ENCODE results near the gene KLHL28.

Gene KLHL28

DNA sequence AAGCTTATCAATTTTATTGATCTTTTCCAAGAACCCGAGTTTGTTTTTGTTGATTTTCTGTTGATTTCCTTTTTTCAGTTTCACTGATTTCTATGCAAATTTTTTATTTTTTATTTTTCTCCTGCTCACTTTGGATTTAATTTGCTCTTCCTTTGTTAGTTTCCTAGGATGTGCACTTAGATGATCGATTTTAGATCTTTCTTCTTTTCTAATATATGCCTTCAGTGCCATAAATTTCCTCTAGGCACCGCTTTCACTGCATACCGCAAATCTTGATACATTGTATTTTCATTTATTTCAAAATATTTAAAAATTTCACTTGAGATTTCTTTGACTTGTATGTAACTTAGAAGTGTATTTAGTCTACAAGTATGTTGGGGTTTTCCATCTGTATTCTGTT is 9.7 kb upstream of the KLHL28 start:
- ATAC-seq = no peak
- TF ChIP-seq BACH2 (CRISPR knock-in tag; IDR thresholded peaks at IDR 0.05; ENCODE audit: borderline replicate concordance) (no peak), ARNTL (CRISPR knock-in tag; IDR thresholded peaks at IDR 0.05; ENCODE audit: borderline replicate concordance, low read depth) (no peak), ZFP3 (CRISPR knock-in tag; IDR thresholded peaks at IDR 0.05) (no peak), ZNF8 (CRISPR knock-in tag; IDR thresholded peaks at IDR 0.05) (no peak), GLIS3 (CRISPR knock-in tag; IDR thresholded peaks at IDR 0.05) (no peak), CSDC2 (CRISPR knock-in tag; IDR thresholded peaks at IDR 0.05) (no peak), ESRRG (CRISPR knock-in tag; IDR thresholded peaks at IDR 0.05) (no peak), PPARA (CRISPR knock-in tag; IDR thresholded peaks at IDR 0.05; ENCODE audit: borderline replicate concordance) (no peak), ZNF565 (CRISPR knock-in tag; conservative IDR thresholded peaks at IDR 0.05; ENCODE audit: low read depth) (no peak), TOX (CRISPR knock-in tag; IDR thresholded peaks at IDR 0.05; ENCODE audit: borderline replicate concordance) (no peak), OSR1 (CRISPR knock-in tag; IDR thresholded peaks at IDR 0.05) (no peak)
- TF ChIP-seq, protein P1, sequence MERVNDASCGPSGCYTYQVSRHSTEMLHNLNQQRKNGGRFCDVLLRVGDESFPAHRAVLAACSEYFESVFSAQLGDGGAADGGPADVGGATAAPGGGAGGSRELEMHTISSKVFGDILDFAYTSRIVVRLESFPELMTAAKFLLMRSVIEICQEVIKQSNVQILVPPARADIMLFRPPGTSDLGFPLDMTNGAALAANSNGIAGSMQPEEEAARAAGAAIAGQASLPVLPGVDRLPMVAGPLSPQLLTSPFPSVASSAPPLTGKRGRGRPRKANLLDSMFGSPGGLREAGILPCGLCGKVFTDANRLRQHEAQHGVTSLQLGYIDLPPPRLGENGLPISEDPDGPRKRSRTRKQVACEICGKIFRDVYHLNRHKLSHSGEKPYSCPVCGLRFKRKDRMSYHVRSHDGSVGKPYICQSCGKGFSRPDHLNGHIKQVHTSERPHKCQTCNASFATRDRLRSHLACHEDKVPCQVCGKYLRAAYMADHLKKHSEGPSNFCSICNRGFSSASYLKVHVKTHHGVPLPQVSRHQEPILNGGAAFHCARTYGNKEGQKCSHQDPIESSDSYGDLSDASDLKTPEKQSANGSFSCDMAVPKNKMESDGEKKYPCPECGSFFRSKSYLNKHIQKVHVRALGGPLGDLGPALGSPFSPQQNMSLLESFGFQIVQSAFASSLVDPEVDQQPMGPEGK (CRISPR knock-in tag; IDR thresholded peaks at IDR 0.05; ENCODE audit: borderline replicate concordance) = no peak
- TF ChIP-seq, protein P2, sequence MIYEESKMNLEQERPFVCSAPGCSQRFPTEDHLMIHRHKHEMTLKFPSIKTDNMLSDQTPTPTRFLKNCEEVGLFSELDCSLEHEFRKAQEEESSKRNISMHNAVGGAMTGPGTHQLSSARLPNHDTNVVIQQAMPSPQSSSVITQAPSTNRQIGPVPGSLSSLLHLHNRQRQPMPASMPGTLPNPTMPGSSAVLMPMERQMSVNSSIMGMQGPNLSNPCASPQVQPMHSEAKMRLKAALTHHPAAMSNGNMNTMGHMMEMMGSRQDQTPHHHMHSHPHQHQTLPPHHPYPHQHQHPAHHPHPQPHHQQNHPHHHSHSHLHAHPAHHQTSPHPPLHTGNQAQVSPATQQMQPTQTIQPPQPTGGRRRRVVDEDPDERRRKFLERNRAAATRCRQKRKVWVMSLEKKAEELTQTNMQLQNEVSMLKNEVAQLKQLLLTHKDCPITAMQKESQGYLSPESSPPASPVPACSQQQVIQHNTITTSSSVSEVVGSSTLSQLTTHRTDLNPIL (CRISPR knock-in tag; IDR thresholded peaks at IDR 0.05; ENCODE audit: low read depth) = no peak
- TF ChIP-seq, protein P3, sequence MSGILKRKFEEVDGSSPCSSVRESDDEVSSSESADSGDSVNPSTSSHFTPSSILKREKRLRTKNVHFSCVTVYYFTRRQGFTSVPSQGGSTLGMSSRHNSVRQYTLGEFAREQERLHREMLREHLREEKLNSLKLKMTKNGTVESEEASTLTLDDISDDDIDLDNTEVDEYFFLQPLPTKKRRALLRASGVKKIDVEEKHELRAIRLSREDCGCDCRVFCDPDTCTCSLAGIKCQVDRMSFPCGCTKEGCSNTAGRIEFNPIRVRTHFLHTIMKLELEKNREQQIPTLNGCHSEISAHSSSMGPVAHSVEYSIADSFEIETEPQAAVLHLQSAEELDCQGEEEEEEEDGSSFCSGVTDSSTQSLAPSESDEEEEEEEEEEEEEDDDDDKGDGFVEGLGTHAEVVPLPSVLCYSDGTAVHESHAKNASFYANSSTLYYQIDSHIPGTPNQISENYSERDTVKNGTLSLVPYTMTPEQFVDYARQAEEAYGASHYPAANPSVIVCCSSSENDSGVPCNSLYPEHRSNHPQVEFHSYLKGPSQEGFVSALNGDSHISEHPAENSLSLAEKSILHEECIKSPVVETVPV (CRISPR knock-in tag; IDR thresholded peaks at IDR 0.05) = no peak
- TF ChIP-seq, protein P4, sequence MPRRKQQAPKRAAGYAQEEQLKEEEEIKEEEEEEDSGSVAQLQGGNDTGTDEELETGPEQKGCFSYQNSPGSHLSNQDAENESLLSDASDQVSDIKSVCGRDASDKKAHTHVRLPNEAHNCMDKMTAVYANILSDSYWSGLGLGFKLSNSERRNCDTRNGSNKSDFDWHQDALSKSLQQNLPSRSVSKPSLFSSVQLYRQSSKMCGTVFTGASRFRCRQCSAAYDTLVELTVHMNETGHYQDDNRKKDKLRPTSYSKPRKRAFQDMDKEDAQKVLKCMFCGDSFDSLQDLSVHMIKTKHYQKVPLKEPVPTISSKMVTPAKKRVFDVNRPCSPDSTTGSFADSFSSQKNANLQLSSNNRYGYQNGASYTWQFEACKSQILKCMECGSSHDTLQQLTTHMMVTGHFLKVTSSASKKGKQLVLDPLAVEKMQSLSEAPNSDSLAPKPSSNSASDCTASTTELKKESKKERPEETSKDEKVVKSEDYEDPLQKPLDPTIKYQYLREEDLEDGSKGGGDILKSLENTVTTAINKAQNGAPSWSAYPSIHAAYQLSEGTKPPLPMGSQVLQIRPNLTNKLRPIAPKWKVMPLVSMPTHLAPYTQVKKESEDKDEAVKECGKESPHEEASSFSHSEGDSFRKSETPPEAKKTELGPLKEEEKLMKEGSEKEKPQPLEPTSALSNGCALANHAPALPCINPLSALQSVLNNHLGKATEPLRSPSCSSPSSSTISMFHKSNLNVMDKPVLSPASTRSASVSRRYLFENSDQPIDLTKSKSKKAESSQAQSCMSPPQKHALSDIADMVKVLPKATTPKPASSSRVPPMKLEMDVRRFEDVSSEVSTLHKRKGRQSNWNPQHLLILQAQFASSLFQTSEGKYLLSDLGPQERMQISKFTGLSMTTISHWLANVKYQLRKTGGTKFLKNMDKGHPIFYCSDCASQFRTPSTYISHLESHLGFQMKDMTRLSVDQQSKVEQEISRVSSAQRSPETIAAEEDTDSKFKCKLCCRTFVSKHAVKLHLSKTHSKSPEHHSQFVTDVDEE (CRISPR knock-in tag; IDR thresholded peaks at IDR 0.05) = no peak
- TF ChIP-seq, protein P5, sequence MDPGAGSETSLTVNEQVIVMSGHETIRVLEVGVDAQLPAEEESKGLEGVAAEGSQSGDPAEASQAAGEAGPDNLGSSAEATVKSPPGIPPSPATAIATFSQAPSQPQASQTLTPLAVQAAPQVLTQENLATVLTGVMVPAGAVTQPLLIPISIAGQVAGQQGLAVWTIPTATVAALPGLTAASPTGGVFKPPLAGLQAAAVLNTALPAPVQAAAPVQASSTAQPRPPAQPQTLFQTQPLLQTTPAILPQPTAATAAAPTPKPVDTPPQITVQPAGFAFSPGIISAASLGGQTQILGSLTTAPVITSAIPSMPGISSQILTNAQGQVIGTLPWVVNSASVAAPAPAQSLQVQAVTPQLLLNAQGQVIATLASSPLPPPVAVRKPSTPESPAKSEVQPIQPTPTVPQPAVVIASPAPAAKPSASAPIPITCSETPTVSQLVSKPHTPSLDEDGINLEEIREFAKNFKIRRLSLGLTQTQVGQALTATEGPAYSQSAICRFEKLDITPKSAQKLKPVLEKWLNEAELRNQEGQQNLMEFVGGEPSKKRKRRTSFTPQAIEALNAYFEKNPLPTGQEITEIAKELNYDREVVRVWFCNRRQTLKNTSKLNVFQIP (CRISPR knock-in tag; IDR thresholded peaks at IDR 0.05; ENCODE audit: borderline replicate concordance, low read depth) = no peak

DNA sequence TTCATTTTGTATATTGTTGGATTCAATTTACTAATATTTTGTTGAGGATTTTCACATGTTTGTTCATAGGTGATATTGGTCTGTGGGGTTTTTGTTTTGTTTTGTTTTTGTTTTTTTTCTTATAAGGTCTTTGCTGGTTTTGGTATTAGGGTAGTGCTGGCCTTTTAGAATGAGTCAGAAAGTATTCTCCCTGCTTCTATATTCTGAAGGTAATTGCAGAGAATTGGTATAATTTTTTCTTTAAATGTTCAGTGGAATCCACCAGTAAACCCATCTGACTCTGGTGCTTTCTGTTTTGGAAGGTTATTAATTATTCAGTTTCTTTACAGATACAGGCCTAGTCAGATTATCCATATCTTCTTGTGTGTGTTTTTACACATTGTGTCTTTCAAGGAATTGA is 9.2 kb upstream of the KLHL28 start:
- ATAC-seq = no peak
- TF ChIP-seq ZFP30 (CRISPR knock-in tag; IDR thresholded peaks at IDR 0.05) (no peak), PPARA (CRISPR knock-in tag; IDR thresholded peaks at IDR 0.05; ENCODE audit: borderline replicate concordance) (no peak), ZFP3 (CRISPR knock-in tag; IDR thresholded peaks at IDR 0.05) (no peak), ESRRG (CRISPR knock-in tag; IDR thresholded peaks at IDR 0.05) (no peak), TCF4 (CRISPR knock-in tag; IDR thresholded peaks at IDR 0.05; ENCODE audit: borderline replicate concordance) (no peak), OSR1 (CRISPR knock-in tag; IDR thresholded peaks at IDR 0.05) (no peak), ZNF565 (CRISPR knock-in tag; conservative IDR thresholded peaks at IDR 0.05; ENCODE audit: low read depth) (no peak), ARNTL (CRISPR knock-in tag; IDR thresholded peaks at IDR 0.05; ENCODE audit: borderline replicate concordance, low read depth) (no peak), ZNF8 (CRISPR knock-in tag; IDR thresholded peaks at IDR 0.05) (no peak), TOX (CRISPR knock-in tag; IDR thresholded peaks at IDR 0.05; ENCODE audit: borderline replicate concordance) (no peak), CSDC2 (CRISPR knock-in tag; IDR thresholded peaks at IDR 0.05) (no peak)
- TF ChIP-seq, protein P1 (CRISPR knock-in tag; IDR thresholded peaks at IDR 0.05; ENCODE audit: borderline replicate concordance) = no peak
- TF ChIP-seq, protein P2 (CRISPR knock-in tag; IDR thresholded peaks at IDR 0.05; ENCODE audit: low read depth) = no peak

Data from SK-N-SH treated with all-trans-retinoic acid at 6 μM for 48 hours (cell line).